ENCODE measurements around the gene GLB1L2. TPM values are rescaled to one million over a fixed set of nuclear protein-coding genes. Genes with fewer than 3 reads are reported as not detected.

Gene GLB1L2
- total and polyA plus RNA-seq, 2 experiments from 2014 or later: 3.3 to 12.3 TPM

GRCh38 chr11:134283461-134284230, 48.1 kb upstream of the GLB1L2 start:
- DNase-seq (ENCODE audit: low spot score) (no peak), ATAC-seq (no peak)
- Mint-ChIP-seq H3K36me3 (ENCODE audit: low read depth) (peaks cover 65% of the 10 kb centered on the region), H3K27me3 (ENCODE audit: insufficient read depth, low read depth, poor library complexity) (no peaks in the 10 kb centered on the region), H3K4me3 (no peak overlapping the region), H3K9me3 (no peaks in the 10 kb centered on the region), H3K4me1 (peaks cover 25% of the 10 kb centered on the region), H3K27ac (no peak overlapping the region)
- H3K9me2 ChIP-seq (ENCODE audit: insufficient read depth): no peaks in the 10 kb centered on the region
- H3K36me3 ChIP-seq (ENCODE audit: insufficient read depth): peaks cover 14% of the 10 kb centered on the region
- no peaks in the 10 kb centered on the region for H3F3A ChIP-seq (replicated peaks; ENCODE audit: low read depth)
- H3K27ac ChIP-seq (ENCODE audit: low read depth): no peak overlapping the region
- 0 out of 2 replicates have a peak, but pooled peaks cover 11% of the 10 kb centered on the region for H3K4me1 ChIP-seq (ENCODE audit: insufficient read depth)
- H3K27me3 ChIP-seq (ENCODE audit: insufficient read depth): no peaks in the 10 kb centered on the region
- H2AFZ ChIP-seq: no peak overlapping the region
- no peak overlapping the region for H3K4me2 ChIP-seq
- H4K20me1 ChIP-seq (replicated peaks; ENCODE audit: insufficient read depth): no peaks in the 10 kb centered on the region
- H3K4me3 ChIP-seq: no peak overlapping the region
- TF ChIP-seq JUNB (IDR thresholded peaks at IDR 0.05; ENCODE audit: unreplicated experiment) (no peak), CREB1 (CRISPR knock-in tag; IDR thresholded peaks at IDR 0.05; ENCODE audit: low read depth) (no peak), ETS1 (IDR thresholded peaks at IDR 0.05) (no peak), EZH2phosphoT487 (IDR thresholded peaks at IDR 0.05; ENCODE audit: unreplicated experiment) (no peak), NANOG (IDR thresholded peaks at IDR 0.05; ENCODE audit: borderline replicate concordance) (no peak), EZH2 (IDR thresholded peaks at IDR 0.05; ENCODE audit: low read depth, unreplicated experiment) (no peak), ZNF462 (CRISPR knock-in tag; IDR thresholded peaks at IDR 0.05) (no peak), ZNF331 (CRISPR knock-in tag; IDR thresholded peaks at IDR 0.05; ENCODE audit: low read depth) (no peak), POLR2AphosphoS5 (IDR thresholded peaks at IDR 0.05; ENCODE audit: low read depth) (no peak), ZNF114 (CRISPR knock-in tag; IDR thresholded peaks at IDR 0.05) (no peak), STAT1 (IDR thresholded peaks at IDR 0.05; ENCODE audit: unreplicated experiment) (no peak)
- TF ChIP-seq, protein P1, sequence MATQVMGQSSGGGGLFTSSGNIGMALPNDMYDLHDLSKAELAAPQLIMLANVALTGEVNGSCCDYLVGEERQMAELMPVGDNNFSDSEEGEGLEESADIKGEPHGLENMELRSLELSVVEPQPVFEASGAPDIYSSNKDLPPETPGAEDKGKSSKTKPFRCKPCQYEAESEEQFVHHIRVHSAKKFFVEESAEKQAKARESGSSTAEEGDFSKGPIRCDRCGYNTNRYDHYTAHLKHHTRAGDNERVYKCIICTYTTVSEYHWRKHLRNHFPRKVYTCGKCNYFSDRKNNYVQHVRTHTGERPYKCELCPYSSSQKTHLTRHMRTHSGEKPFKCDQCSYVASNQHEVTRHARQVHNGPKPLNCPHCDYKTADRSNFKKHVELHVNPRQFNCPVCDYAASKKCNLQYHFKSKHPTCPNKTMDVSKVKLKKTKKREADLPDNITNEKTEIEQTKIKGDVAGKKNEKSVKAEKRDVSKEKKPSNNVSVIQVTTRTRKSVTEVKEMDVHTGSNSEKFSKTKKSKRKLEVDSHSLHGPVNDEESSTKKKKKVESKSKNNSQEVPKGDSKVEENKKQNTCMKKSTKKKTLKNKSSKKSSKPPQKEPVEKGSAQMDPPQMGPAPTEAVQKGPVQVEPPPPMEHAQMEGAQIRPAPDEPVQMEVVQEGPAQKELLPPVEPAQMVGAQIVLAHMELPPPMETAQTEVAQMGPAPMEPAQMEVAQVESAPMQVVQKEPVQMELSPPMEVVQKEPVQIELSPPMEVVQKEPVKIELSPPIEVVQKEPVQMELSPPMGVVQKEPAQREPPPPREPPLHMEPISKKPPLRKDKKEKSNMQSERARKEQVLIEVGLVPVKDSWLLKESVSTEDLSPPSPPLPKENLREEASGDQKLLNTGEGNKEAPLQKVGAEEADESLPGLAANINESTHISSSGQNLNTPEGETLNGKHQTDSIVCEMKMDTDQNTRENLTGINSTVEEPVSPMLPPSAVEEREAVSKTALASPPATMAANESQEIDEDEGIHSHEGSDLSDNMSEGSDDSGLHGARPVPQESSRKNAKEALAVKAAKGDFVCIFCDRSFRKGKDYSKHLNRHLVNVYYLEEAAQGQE (IDR thresholded peaks at IDR 0.05; ENCODE audit: unreplicated experiment): no peak
- TF ChIP-seq, protein P2, sequence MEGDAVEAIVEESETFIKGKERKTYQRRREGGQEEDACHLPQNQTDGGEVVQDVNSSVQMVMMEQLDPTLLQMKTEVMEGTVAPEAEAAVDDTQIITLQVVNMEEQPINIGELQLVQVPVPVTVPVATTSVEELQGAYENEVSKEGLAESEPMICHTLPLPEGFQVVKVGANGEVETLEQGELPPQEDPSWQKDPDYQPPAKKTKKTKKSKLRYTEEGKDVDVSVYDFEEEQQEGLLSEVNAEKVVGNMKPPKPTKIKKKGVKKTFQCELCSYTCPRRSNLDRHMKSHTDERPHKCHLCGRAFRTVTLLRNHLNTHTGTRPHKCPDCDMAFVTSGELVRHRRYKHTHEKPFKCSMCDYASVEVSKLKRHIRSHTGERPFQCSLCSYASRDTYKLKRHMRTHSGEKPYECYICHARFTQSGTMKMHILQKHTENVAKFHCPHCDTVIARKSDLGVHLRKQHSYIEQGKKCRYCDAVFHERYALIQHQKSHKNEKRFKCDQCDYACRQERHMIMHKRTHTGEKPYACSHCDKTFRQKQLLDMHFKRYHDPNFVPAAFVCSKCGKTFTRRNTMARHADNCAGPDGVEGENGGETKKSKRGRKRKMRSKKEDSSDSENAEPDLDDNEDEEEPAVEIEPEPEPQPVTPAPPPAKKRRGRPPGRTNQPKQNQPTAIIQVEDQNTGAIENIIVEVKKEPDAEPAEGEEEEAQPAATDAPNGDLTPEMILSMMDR (conservative IDR thresholded peaks at IDR 0.05; ENCODE audit: low read depth in 2 of 2): no peak
- H3K79me2 ChIP-seq (replicated peaks; ENCODE audit: insufficient read depth): peaks cover 16% of the 10 kb centered on the region

Data from GM23338 (cell line).